Cardiac muscle cell (in vitro differentiated cells and primary cell): Measurements from ENCODE around the gene RTN1. TPM values are rescaled to one million over a fixed set of nuclear protein-coding genes. Genes with fewer than 3 reads are reported as not detected.

Experiments
- DNase-seq, 2 donors: peaks; one replicate each; pipeline versions ENCODE4 v3.0.0 to v3.0.0-alpha.2; 2010 to 2017; ENCODE audit warnings: low read depth in 1 of 2, low spot score in 1 of 2
- H3K27ac ChIP-seq: fragments of 200-600 bp; sonication (generic); 2 replicates; pipeline ENCODE4 v1.5.1; 2016
- H3K27me3 ChIP-seq: fragments of 200-600 bp; sonication (generic); 2 replicates; pipeline ENCODE4 v1.6.0; 2016; ENCODE audit warnings: control low read depth
- H3K36me3 ChIP-seq: fragments of 200-600 bp; sonication (generic); 2 replicates; pipeline ENCODE4 v1.5.1; 2016; ENCODE audit warnings: control low read depth
- H3K4me1 ChIP-seq: fragments of 200-600 bp; sonication (generic); 2 replicates; pipeline ENCODE4 v1.8.1; 2017; ENCODE audit warnings: low read depth, mild to moderate bottlenecking, mixed run types
- H3K4me3 ChIP-seq: fragments of 200-600 bp; sonication (generic); 2 replicates; pipeline ENCODE4 v1.5.1; 2016; ENCODE audit warnings: mild to moderate bottlenecking
- H3K9me3 ChIP-seq: fragments of 200-600 bp; sonication (generic); 2 replicates; pipeline ENCODE4 v1.5.1; 2017; ENCODE audit warnings: low read depth, mild to moderate bottlenecking, control low read depth
- CTCF ChIP-seq: IDR thresholded peaks from 2 replicates; pipeline ENCODE4 v1.5.1; 2012; ENCODE audit warnings: low read depth, mild to moderate bottlenecking, low read length
- polyA plus RNA-seq: library from polyadenylated mRNA; unstranded; fragments of >200 nt; fragmentation: Nextera tagmentation; extraction: Ambion mirVana; gene quantifications from 2 replicates; pipeline ENCODE4 v1.2.1, GENCODE V29; 2016
- total RNA-seq: library from RNA; depleted of rRNA; stranded (reverse); fragments of >200 nt; gene quantifications from 2 replicates; pipeline ENCODE4 v1.2.3, GENCODE V29; 2016

Gene RTN1
- total and polyA plus RNA-seq, 2 experiments from 2014 or later = 1.5 to 3.4 TPM

GRCh38 chr14:59897757-59898383 lies 27.3 kb upstream of the RTN1 start:
- Histone ChIP-seq H3K4me3 (no peak overlapping the region), H3K27me3 (no peaks in the 10 kb centered on the region), H3K4me1 (no peaks in the 10 kb centered on the region), H3K27ac (no peak overlapping the region), H3K36me3 (no peaks in the 10 kb centered on the region), H3K9me3 (no peaks in the 10 kb centered on the region)
- peak; percentile 54 for TF ChIP-seq CTCF
- DNase-seq = peak; percentile 47 to 59

- H3K27ac ChIP-seq = no peak overlapping the region
- no peak for TF ChIP-seq CTCF
- H3K4me1 ChIP-seq = no peaks in the 10 kb centered on the region
- no peak for DNase-seq
- H3K36me3 ChIP-seq = no peaks in the 10 kb centered on the region
- no peak overlapping the region for H3K4me3 ChIP-seq
- H3K27me3 ChIP-seq = no peaks in the 10 kb centered on the region
- H3K9me3 ChIP-seq = no peaks in the 10 kb centered on the region
These were observed 25.1 kb upstream of the RTN1 start for GRCh38 chr14:59895721-59896120.

GRCh38 chr14:59890676-59891075 lies 20.1 kb upstream of the RTN1 start:
- Histone ChIP-seq H3K27ac (no peak overlapping the region), H3K36me3 (no peaks in the 10 kb centered on the region), H3K4me3 (no peak overlapping the region), H3K9me3 (no peaks in the 10 kb centered on the region), H3K4me1 (no peaks in the 10 kb centered on the region), H3K27me3 (no peaks in the 10 kb centered on the region)
- no peak for DNase-seq
- TF ChIP-seq CTCF = no peak

- DNase-seq = no peak
- no peaks in the 10 kb centered on the region for H3K4me1 ChIP-seq
These were observed 12.4 kb upstream of the RTN1 start for GRCh38 chr14:59882957-59883356.

GRCh38 chr14:59871166-59871495 lies 555 bp upstream of the RTN1 start:
- Histone ChIP-seq H3K9me3 (no peaks in the 10 kb centered on the region), H3K27ac (no peak overlapping the region), H3K4me3 (peak overlapping the region; percentile 42), H3K4me1 (peaks cover 3% of the 10 kb centered on the region), H3K36me3 (no peaks in the 10 kb centered on the region), H3K27me3 (peaks cover 79% of the 10 kb centered on the region)
- no peak for DNase-seq
- TF ChIP-seq CTCF = no peak

More at GRCh38 chr14:59882957-59883356, 12.4 kb upstream of the RTN1 start:
- peak; percentile 32 for TF ChIP-seq CTCF
- no peaks in the 10 kb centered on the region for H3K9me3 ChIP-seq
- H3K4me3 ChIP-seq = no peak overlapping the region
- H3K36me3 ChIP-seq = no peaks in the 10 kb centered on the region
- no peak overlapping the region for H3K27ac ChIP-seq
- H3K27me3 ChIP-seq = no peaks in the 10 kb centered on the region
